Fibroblast of gingiva (primary cell): ENCODE data around the gene APLP1.
"Not testable (repeated sequence)": the region's sequence is repeated elsewhere in the genome, so short reads cannot be mapped to it uniquely, and the experiment has no call there.

Source experiments
- DNase-seq: peaks from one replicate; pipeline ENCODE4 v3.0.0-alpha.2; 2011; ENCODE audit warnings: low read depth

The APLP1 gene

DNA sequence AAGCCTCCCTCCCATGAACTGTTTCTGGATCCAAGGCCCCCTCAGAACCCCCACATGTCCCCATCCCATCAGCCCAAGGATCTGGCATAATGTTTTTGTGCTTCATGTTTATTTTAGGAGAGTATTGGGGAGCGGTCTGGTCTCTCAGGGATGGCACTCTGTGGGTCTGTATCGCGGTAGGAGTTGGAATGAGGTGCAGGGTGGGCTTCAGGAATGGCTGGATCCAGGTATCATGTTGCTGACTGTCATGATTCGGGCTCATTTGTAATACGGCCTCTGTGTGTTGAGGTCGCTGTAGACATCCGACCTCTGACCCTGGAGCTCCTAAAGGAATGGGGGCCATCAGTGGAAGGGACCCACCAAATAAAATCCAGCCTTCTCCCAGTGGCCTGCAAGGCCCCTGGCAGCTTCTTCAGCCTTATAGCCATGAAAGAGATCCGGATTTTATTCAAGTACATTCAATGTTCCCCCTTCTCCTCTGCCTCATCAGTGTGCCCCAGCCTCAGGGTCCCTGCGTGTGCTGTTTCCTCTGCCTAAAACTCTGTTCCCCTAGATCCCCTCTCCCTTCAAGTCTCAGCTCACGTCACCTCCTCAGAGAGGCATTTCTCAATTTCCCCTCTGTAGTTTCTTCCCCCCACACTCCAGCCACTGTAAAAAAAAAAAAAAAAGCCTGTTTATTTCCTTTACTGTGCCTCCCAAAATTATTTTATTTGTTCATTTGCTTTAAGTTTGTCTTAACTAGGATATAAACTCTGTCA is 36.1 kb downstream of the APLP1 start:
- DNase-seq = no peak

DNA sequence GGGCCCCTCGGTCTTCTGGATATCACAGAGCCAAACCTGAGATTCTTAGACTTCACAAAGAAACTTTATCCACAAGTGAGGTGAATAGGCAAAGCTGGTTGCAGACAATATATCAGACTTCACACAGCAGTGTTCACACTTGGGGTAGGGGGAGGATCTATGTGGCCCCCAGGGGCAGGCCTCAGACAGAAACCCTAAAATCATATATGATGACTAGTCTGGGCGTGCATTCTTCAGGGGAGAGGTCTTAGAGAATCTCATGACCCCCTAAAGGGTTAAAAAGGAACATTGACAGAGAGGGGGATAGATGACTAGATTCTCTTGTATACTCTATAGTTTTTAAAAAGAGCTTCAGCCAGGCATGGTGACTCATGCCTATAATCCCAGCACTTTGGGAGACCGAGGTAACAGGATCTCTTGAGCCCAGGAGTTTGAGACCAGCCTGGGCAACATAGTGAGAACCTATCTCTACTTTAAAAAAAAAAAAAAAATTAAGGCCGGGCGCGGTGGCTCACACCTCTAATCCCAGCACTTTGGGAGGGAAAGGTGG is 36.9 kb downstream of the APLP1 start:
- DNase-seq = no peak

DNA sequence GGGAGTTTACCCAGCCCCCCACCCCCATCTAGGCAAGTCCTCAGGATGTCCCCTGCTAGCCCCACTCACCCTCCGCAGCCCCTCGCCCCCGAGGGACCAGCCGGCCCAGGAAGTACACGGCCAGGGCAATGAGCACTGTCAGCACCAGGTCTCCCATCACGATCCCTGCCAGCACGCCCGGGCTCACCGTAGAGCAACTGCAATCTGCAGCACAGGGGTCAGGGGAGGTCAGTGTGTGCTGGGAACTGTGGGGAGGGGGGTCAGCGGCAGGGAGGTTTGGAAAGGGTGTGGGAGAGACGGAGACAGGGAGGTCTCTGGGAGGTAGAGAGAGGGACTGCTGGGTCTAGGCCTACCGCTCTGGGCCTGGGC is 39.0 kb downstream of the APLP1 start:
- DNase-seq = no peak

DNA sequence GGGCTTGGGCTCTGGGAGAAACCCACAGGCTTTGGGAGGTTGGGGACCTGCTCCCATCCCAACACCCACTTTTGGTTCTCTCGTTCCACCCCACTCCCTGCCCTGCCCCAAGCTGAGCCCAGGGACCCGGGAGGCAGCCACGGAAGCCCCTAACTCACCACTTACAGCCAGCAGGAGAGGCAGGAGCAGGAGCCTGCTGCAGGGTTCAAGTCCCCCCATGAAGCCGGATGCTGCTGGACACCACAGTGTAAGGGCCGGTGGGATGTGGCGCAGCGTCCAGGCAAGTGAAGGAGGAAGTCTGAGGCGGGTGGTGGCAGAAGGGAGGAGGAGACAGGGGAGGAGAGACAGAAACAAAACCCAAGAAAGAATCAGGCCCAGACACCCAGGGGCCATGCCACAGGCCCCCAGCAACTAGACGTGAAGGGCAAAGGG is 39.7 kb downstream of the APLP1 start, which contains the start of gene TYROBP:
TSS of gene TYROBP (minus strand) at position 286 of the 432 bp plus-strand sequence. CDS start at position 219, 67 bp downstream.
- no peak for DNase-seq

DNA sequence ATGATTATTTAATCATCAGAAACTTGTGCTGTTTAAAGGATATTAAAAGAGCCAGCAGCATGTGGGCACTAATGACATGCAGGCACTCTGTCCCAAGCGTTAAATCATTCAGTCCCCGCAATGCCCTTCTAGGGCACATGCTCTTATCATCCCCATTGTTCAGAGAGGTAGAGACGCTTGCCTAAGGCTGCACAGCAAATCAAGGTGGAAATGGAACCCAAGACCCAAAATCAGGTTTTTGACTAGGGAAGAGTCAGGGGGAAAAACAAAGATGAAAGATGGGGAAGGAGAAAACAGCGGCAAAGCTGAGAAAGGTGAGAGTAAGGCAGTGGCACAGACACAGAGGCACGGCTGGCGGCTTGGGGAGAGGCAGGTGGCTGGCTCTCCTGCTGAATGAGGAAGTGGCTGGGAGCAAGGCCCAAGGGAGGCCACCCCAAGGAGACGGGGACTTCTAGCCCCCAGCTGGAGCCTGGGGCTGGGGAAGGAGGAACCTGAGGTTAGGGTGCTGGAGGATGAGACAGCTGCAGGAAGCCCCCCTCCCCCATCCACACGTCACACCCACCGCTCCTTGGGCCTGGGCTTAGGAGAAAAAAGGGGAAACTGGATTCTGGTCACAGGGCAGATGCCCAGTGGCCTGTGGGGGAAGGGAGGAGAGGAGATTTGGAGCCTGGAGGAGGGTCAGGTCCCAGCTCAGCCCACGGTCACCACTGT is 40.8 kb downstream of the APLP1 start:
- no peak for DNase-seq

DNA sequence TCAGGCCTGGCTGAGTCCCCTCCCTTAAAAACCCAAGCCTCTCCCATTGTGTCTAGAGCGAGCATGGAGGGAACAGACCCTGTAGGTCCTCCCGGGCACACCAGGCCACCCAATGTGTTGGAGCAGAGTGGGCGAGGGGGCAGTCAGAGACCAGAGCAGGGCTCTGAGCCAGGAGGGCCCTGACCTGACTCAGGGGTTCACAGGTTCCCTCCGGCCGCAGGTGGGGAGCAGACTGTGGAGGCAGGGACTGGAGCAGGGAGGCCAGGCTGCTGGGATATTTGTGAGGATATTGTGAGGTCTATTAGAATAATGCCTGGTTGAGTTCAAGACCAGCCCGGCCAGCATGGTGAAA is 41.3 kb downstream of the APLP1 start:
- DNase-seq = no peak

DNA sequence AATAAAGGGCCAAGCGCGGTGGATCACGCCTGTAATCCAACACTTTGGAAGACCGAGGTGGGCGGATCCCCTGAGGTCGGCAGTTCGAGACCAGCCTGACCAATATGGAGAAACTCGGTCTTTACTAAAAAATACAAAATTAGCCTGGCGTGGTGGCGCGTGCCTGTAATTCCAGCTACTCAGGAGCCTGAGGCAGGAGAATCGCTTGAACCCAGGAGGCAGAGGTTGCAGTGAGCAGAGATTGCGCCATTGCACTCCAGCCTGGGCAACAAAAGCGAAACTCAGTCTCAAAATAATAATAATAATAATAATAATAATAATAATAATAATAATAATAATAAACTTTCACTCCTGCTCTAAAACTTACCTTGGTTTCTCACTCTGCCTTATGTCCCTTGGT is 42.0 kb downstream of the APLP1 start:
- not testable (repeated sequence) for DNase-seq

- no peak for DNase-seq
Observed at GRCh38 chr19:35911173-35911572, 42.8 kb downstream of the APLP1 start.

- DNase-seq = no peak
Observed at GRCh38 chr19:35911790-35912189, 43.4 kb downstream of the APLP1 start.

DNA sequence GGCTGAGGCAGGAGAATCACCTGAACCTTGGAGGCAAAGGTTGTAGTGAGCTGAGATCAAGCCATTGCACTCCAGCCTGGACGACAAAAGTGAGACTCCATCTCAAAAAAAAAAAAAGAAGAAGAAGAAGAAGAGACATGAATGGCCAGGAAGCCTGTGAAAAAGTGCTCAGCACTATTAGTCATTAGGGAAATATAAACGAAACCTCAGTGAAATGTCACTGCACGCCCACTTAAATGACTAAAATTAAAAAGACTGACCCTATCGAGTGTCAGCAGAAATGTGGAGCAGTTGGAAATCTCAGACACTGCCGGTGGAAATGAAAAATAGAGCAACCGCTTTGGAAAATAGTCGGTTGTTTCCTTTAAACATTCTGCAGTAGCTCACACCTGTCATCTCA is 45.2 kb downstream of the APLP1 start:
- no peak for DNase-seq

- no peak for DNase-seq
Observed at GRCh38 chr19:35915443-35915842, 47.1 kb downstream of the APLP1 start.

GRCh38 chr19:35919306-35919705 is 50.9 kb downstream of the APLP1 start:
- no peak for DNase-seq

GRCh38 chr19:35921012-35921411 is 52.6 kb downstream of the APLP1 start:
- no peak for DNase-seq

- DNase-seq = no peak
Observed at GRCh38 chr19:35925501-35925900, 57.1 kb downstream of the APLP1 start.

- DNase-seq = no peak
Observed at GRCh38 chr19:35928507-35928906, 60.1 kb downstream of the APLP1 start.
